A549 (cell line): ENCODE data around the gene C16orf78. TPM values are rescaled to one million over a fixed set of nuclear protein-coding genes. Genes with fewer than 3 reads are reported as not detected.
A peak's percentile ranks its signal among the peaks of the same experiment; 100 is the strongest.

Experiments
- ATAC-seq, 2 experiments: fragments of 200-7000 bp in 1 of 2; fragments of >200 bp in 1 of 2; cut with Nextera tagmentation in 1 of 2; cut with Tn5 transposase in 1 of 2; 3 replicates each; pipeline versions ENCODE4 v1.8.0 to v1.9.1; 2018 to 2020; ENCODE audit warnings: mild to moderate bottlenecking in 1 of 2, moderate library complexity in 1 of 2
- CTCF ChIA-PET: fragments of 300-600 bp; sonication (Branson Sonifier 250); formaldehyde crosslinking; extraction: SDS; loops from one replicate; lab custom pipeline; 2021; ENCODE audit warnings: antibody characterized with exemption, inconsistent platforms; lab: Yijun Ruan, JAX
- POLR2A ChIA-PET: fragments of 350-600 bp; formaldehyde crosslinking; extraction: SDS; loops from one replicate; lab custom pipeline; 2021; ENCODE audit warnings: antibody characterized with exemption, inconsistent platforms; lab: Yijun Ruan, JAX
- DNase-seq, 2 experiments: peaks; one replicate each; pipeline versions ENCODE4 v3.0.0 to v3.0.0-alpha.2; 2011 to 2016; ENCODE audit warnings: low read depth in 1 of 2, low spot score in 1 of 2
- FAIRE-seq: peaks from 2 replicates; lab custom pipeline; 2011; peaks lifted over from hg19 to GRCh38; lab: Jason Lieb, UNC
- H3K27ac ChIP-seq, 2 experiments: fragments of >200 bp; sonication (Bioruptor Twin); formaldehyde crosslinking; 3 replicates each; pipeline ENCODE4 v1.5.1; 2016 to 2017
- H3K4me1 ChIP-seq: fragments of >200 bp; sonication (Bioruptor Twin); formaldehyde crosslinking; 3 replicates; pipeline ENCODE4 v1.6.1; 2016
- H3K4me2 ChIP-seq: fragments of >200 bp; sonication (Bioruptor Twin); formaldehyde crosslinking; 3 replicates; pipeline ENCODE4 v1.6.1; 2016
- H3K4me3 ChIP-seq: fragments of >200 bp; sonication (Bioruptor Twin); formaldehyde crosslinking; 3 replicates; pipeline ENCODE4 v1.5.1; 2016
- H3K9me3 ChIP-seq: fragments of >200 bp; sonication (Bioruptor Twin); formaldehyde crosslinking; 3 replicates; pipeline ENCODE4 v1.6.1; 2016
- CBX2 ChIP-seq: fragments of 200-600 bp; sonication (generic); IDR thresholded peaks from 2 replicates; pipeline ENCODE4 v1.6.1; 2016; ENCODE audit warnings: low read depth, mild to moderate bottlenecking, borderline replicate concordance
- CHD4 ChIP-seq: fragments of 200-600 bp; sonication (generic); IDR thresholded peaks from 2 replicates; pipeline ENCODE4 v1.6.1; 2016; ENCODE audit warnings: antibody characterized with exemption, mild to moderate bottlenecking, borderline replicate concordance
- E2F6 ChIP-seq: IDR thresholded peaks from 2 replicates; pipeline ENCODE4 v1.6.1; 2012; ENCODE audit warnings: low read depth, borderline replicate concordance
- ESRRA ChIP-seq: fragments of 150-350 bp; IDR thresholded peaks from 2 replicates; pipeline ENCODE4 v1.6.1; 2014; ENCODE audit warnings: mild to moderate bottlenecking, low read length, borderline replicate concordance
- HEYL ChIP-seq: fragments of 250-450 bp; sonication (Bioruptor Pico); IDR thresholded peaks from 2 replicates; pipeline ENCODE4 v1.8.0; 2021; ENCODE audit warnings: mild to moderate bottlenecking, moderate library complexity
- POLR2AphosphoS2 ChIP-seq: conservative IDR thresholded peaks from 2 replicates; pipeline ENCODE4 v1.6.1; 2012; ENCODE audit warnings: low read length, improper control_type of control experiment, inconsistent platforms
- RAD21 ChIP-seq, 2 experiments: fragments of >200 bp in 1 of 2; sonication (Bioruptor Twin) in 1 of 2; formaldehyde crosslinking in 1 of 2; IDR thresholded peaks in 1 of 2; conservative IDR thresholded peaks in 1 of 2; 2 replicates in 1 of 2; 3 replicates in 1 of 2; pipeline ENCODE4 v1.6.1; 2012 to 2018; ENCODE audit warnings: inconsistent platforms in 1 of 2
- REST ChIP-seq: fragments of 200-600 bp; sonication (generic); IDR thresholded peaks from 2 replicates; pipeline ENCODE4 v1.6.1; 2016; ENCODE audit warnings: antibody characterized with exemption, mild to moderate bottlenecking, moderate library complexity
- RNF2 ChIP-seq: fragments of 200-600 bp; sonication (generic); IDR thresholded peaks from 2 replicates; pipeline ENCODE4 v1.6.1; 2016; ENCODE audit warnings: low read depth, mild to moderate bottlenecking, antibody characterized with exemption, moderate library complexity, borderline replicate concordance
- SREBF2 ChIP-seq: fragments of 450-650 bp; IDR thresholded peaks from 2 replicates; pipeline ENCODE4 v1.6.1; 2014; ENCODE audit warnings: mild to moderate bottlenecking, moderate library complexity
- USF2 ChIP-seq: fragments of 450-650 bp; IDR thresholded peaks from 2 replicates; pipeline ENCODE4 v1.6.1; 2014; ENCODE audit warnings: antibody characterized with exemption
- WGBS: methylation state at CpG from one replicate; pipeline ENCODE4 v1.1.6; 2017; ENCODE audit errors: missing lambda C conversion rate; 5-methylcytosine and 5-hydroxymethylcytosine counted together
- polyA plus RNA-seq, 4 experiments: library from polyadenylated mRNA; depleted of rRNA in 3 of 4; stranded (reverse); fragments of >200 nt; fragmentation: RNase III in 1 of 4; extraction: RNeasy Plus Mini Kit Qiagen cat#74134 plus additional on column Dnase treatment in 1 of 4; gene quantifications; 2 replicates in 3 of 4; 3 replicates in 1 of 4; pipeline ENCODE4 v1.2.3, GENCODE V29; 2011 to 2017

C16orf78 gene
- polyA plus RNA-seq, 2 of the 4 experiments (the other 2 are of a cell fraction), result not detected

- ATAC-seq (no peak), FAIRE-seq (no peak), DNase-seq (no peak)
- H3K4me1 ChIP-seq, result no peaks in the 10 kb centered on the region
- POLR2A ChIA-PET, result no interaction called here
- no peak overlapping the region for H3K4me2 ChIP-seq
- H3K4me3 ChIP-seq, result no peak overlapping the region
- no peak overlapping the region for H3K27ac ChIP-seq
- no peaks in the 10 kb centered on the region for H3K9me3 ChIP-seq
- TF ChIP-seq HEYL (CRISPR knock-in tag), result no peak
- no peak for TF ChIP-seq POLR2AphosphoS2
- no peak for TF ChIP-seq REST
- TF ChIP-seq, all 56 proteins: peak for 0
- 15% methylated on average over 5 of the region's 13 CpGs for WGBS
- CTCF ChIA-PET, result interaction anchor here (1.0 to 6.5 kb wide), 3 partner anchors 9 to 503 kb away, joined by 4 to 34 read pairs (median 4); no protein-coding TSS in a partner anchor
Observed at GRCh38 chr16:49419006-49419405, 45.4 kb downstream of the C16orf78 start.

- ChIA-PET CTCF (interaction anchor here (0.6 to 6.5 kb wide), 4 partner anchors 12 to 508 kb away, joined by 3 to 34 read pairs (median 6); no protein-coding TSS in a partner anchor), POLR2A (no interaction called here)
- H3K27ac ChIP-seq, result no peak overlapping the region
- no peak overlapping the region for H3K4me3 ChIP-seq
- 0% methylated on average over 3 of the region's 3 CpGs for WGBS
- no peak for FAIRE-seq
- TF ChIP-seq USF2 (no peak), POLR2AphosphoS2 (no peak), CHD4 (no peak), SREBF2 (no peak), ESRRA (no peak), HEYL (CRISPR knock-in tag) (no peak), E2F6 (no peak), RNF2 (no peak), CBX2 (no peak)
- H3K9me3 ChIP-seq, result no peaks in the 10 kb centered on the region
- no peaks in the 10 kb centered on the region for H3K4me1 ChIP-seq
- DNase-seq, result no peak
- ATAC-seq, result no peak
- H3K4me2 ChIP-seq, result no peak overlapping the region
Observed at GRCh38 chr16:49419862-49420261, 46.3 kb downstream of the C16orf78 start.

GRCh38 chr16:49422896-49423295 lies 49.3 kb downstream of the C16orf78 start:
- Histone ChIP-seq H3K4me3 (no peak overlapping the region), H3K4me1 (no peaks in the 10 kb centered on the region)
- WGBS, result 0% methylated on average over 5 of the region's 5 CpGs
- TF ChIP-seq REST (peak; percentile 49; the same call in 1 of the 2 replicates), RAD21 (conservative IDR thresholded peaks at IDR 0.05 in 1 of 2, IDR thresholded peaks at IDR 0.05 in 1 of 2) (no peak)
- TF ChIP-seq, all 56 proteins: peak for 1
- no peak for ATAC-seq
- no peak overlapping the region for H3K27ac ChIP-seq
- ChIA-PET CTCF (interaction anchor here (4.2 kb wide), 1 partner anchor 15 kb away, joined by 14 read pairs; no protein-coding TSS in a partner anchor), POLR2A (no interaction called here)
- no peak for FAIRE-seq
- DNase-seq, result no peak
- H3K4me2 ChIP-seq, result no peak overlapping the region
- H3K9me3 ChIP-seq, result no peaks in the 10 kb centered on the region
